H9 (cell line): ENCODE measurements around the gene ARHGEF38. TPM values are rescaled to one million over a fixed set of nuclear protein-coding genes. Genes with fewer than 3 reads are reported as not detected.

Source experiments
- DNase-seq: peaks from one replicate; pipeline ENCODE4 v3.0.0-alpha.2; 2017
- H2AFZ ChIP-seq: one replicate; pipeline ENCODE4 v1.6.1; 2013; ENCODE audit warnings: mild to moderate bottlenecking, low read length, control low read depth, moderate library complexity
- H2AK5ac ChIP-seq: 2 replicates; pipeline ENCODE4 v1.6.1; 2013; ENCODE audit warnings: low read length, control low read depth, mixed read lengths; ENCODE audit not compliant: insufficient read length
- H2BK120ac ChIP-seq: one replicate; pipeline ENCODE4 v1.6.1; 2013; ENCODE audit warnings: low read depth, mild to moderate bottlenecking, low read length, control low read depth, inconsistent platforms; ENCODE audit not compliant: poor library complexity, severe bottlenecking
- H2BK12ac ChIP-seq: 2 replicates; pipeline ENCODE4 v1.6.1; 2013; ENCODE audit warnings: low read length, control low read depth, mixed read lengths, low read depth; ENCODE audit not compliant: insufficient read length
- H2BK15ac ChIP-seq: 2 replicates; pipeline ENCODE4 v1.6.1; 2013; ENCODE audit warnings: low read depth, low read length, control low read depth
- H2BK20ac ChIP-seq: one replicate; pipeline ENCODE4 v1.6.1; 2013; ENCODE audit warnings: low read depth, mild to moderate bottlenecking, low read length, control low read depth, inconsistent platforms; ENCODE audit not compliant: poor library complexity, severe bottlenecking
- H2BK5ac ChIP-seq: 2 replicates; pipeline ENCODE4 v1.6.1; 2013; ENCODE audit warnings: low read length, control low read depth, mixed read lengths; ENCODE audit not compliant: insufficient read length
- H3K14ac ChIP-seq: 2 replicates; pipeline ENCODE4 v1.6.1; 2013; ENCODE audit warnings: low read length, control low read depth; ENCODE audit not compliant: insufficient read depth
- H3K18ac ChIP-seq: 2 replicates; pipeline ENCODE4 v1.6.1; 2013; ENCODE audit warnings: low read depth, mild to moderate bottlenecking, mixed read lengths, low read length, control low read depth; ENCODE audit not compliant: insufficient read length
- H3K23ac ChIP-seq: 2 replicates; pipeline ENCODE4 v1.6.1; 2013; ENCODE audit warnings: low read length, control low read depth, mixed read lengths, low read depth; ENCODE audit not compliant: insufficient read length
- H3K23me2 ChIP-seq: 2 replicates; pipeline ENCODE4 v1.6.1; 2013; ENCODE audit warnings: low read depth, mild to moderate bottlenecking, mixed read lengths, low read length, control low read depth; ENCODE audit not compliant: insufficient read length, poor library complexity, severe bottlenecking
- H3K27ac ChIP-seq: 2 replicates; pipeline ENCODE4 v1.5.1; 2013; ENCODE audit warnings: low read length, control low read depth, mixed read lengths, low read depth; ENCODE audit not compliant: insufficient read length
- H3K27me3 ChIP-seq: 2 replicates; pipeline ENCODE4 v1.6.1; 2013; ENCODE audit warnings: low read length, control low read depth, inconsistent platforms; ENCODE audit not compliant: insufficient read depth
- H3K4ac ChIP-seq: 2 replicates; pipeline ENCODE4 v1.6.1; 2013; ENCODE audit warnings: low read depth, mild to moderate bottlenecking, control low read depth, inconsistent platforms, low read length, moderate library complexity
- H3K4me1 ChIP-seq: 2 replicates; pipeline ENCODE4 v1.6.1; 2013; ENCODE audit warnings: low read length, control low read depth, inconsistent platforms; ENCODE audit not compliant: insufficient read depth
- H3K4me2 ChIP-seq: 2 replicates; pipeline ENCODE4 v1.6.1; 2013; ENCODE audit warnings: low read length, control low read depth, mixed read lengths; ENCODE audit not compliant: insufficient read length, insufficient read depth
- H3K56ac ChIP-seq: 2 replicates; pipeline ENCODE4 v1.6.1; 2013; ENCODE audit warnings: low read depth, mild to moderate bottlenecking, mixed read lengths, low read length, control low read depth; ENCODE audit not compliant: insufficient read length
- H3K79me1 ChIP-seq: 2 replicates; pipeline ENCODE4 v1.6.1; 2013; ENCODE audit warnings: low read depth, mild to moderate bottlenecking, moderate library complexity, low read length, control low read depth, inconsistent platforms; ENCODE audit not compliant: insufficient read depth, poor library complexity, severe bottlenecking
- H3K79me2 ChIP-seq: 2 replicates; pipeline ENCODE4 v1.6.1; 2013; ENCODE audit warnings: low read length, control low read depth, inconsistent platforms; ENCODE audit not compliant: insufficient read depth
- H3K9ac ChIP-seq: 2 replicates; pipeline ENCODE4 v1.6.1; 2013; ENCODE audit warnings: low read length, control low read depth, mixed read lengths; ENCODE audit not compliant: insufficient read length; ENCODE audit errors: extremely low read depth
- H3K9me3 ChIP-seq: one replicate; pipeline ENCODE4 v1.6.1; 2013; ENCODE audit warnings: low read depth, low read length, inconsistent platforms; ENCODE audit not compliant: control insufficient read depth
- H3T11ph ChIP-seq: one replicate; pipeline ENCODE4 v1.6.1; 2013; ENCODE audit warnings: mild to moderate bottlenecking, low read length, control low read depth, inconsistent platforms
- H4K20me1 ChIP-seq: one replicate; pipeline ENCODE4 v1.6.1; 2013; ENCODE audit not compliant: control insufficient read depth, insufficient read length, insufficient read depth
- H4K5ac ChIP-seq: 2 replicates; pipeline ENCODE4 v1.6.1; 2013; ENCODE audit warnings: low read depth, mild to moderate bottlenecking, mixed read lengths, low read length, control low read depth; ENCODE audit not compliant: insufficient read length
- H4K8ac ChIP-seq: replicated peaks from 2 replicates; pipeline ENCODE4 v1.6.1; 2013; ENCODE audit warnings: low read length, control low read depth, mixed read lengths, low read depth; ENCODE audit not compliant: insufficient read length
- H4K91ac ChIP-seq: 2 replicates; pipeline ENCODE4 v1.6.1; 2013; ENCODE audit warnings: low read depth, mild to moderate bottlenecking, moderate library complexity, mixed read lengths, low read length, control low read depth; ENCODE audit not compliant: insufficient read length
- H3K27ac Mint-ChIP-seq, 3 experiments: 2 replicates in 2 of 3; 3 replicates in 1 of 3; pipeline ENCODE4 v1.8.0; 2020 to 2021; ENCODE audit warnings: mixed read lengths in 3 of 3, mild to moderate bottlenecking in 1 of 3, moderate library complexity in 1 of 3
- H3K27me3 Mint-ChIP-seq: 2 replicates; pipeline ENCODE4 v1.8.0; 2021; ENCODE audit warnings: low read depth, mild to moderate bottlenecking, moderate library complexity, mixed read lengths
- H3K36me3 Mint-ChIP-seq, 3 experiments: 2 replicates in 2 of 3; 3 replicates in 1 of 3; pipeline ENCODE4 v1.8.0; 2020 to 2021; ENCODE audit warnings: low read depth in 3 of 3, mixed read lengths in 3 of 3; ENCODE audit not compliant: insufficient read depth in 1 of 3
- H3K4me1 Mint-ChIP-seq, 2 experiments: 2 replicates each; pipeline ENCODE4 v1.8.0; 2020; ENCODE audit warnings: mixed read lengths in 2 of 2
- H3K4me3 Mint-ChIP-seq, 2 experiments: 2 replicates in 1 of 2; 3 replicates in 1 of 2; pipeline ENCODE4 v1.8.0; 2020 to 2021; ENCODE audit warnings: mild to moderate bottlenecking in 2 of 2, mixed read lengths in 2 of 2, moderate library complexity in 1 of 2
- H3K9me3 Mint-ChIP-seq, 2 experiments: 2 replicates in 1 of 2; 3 replicates in 1 of 2; pipeline ENCODE4 v1.8.0; 2020; ENCODE audit warnings: mild to moderate bottlenecking in 2 of 2, mixed read lengths in 2 of 2, moderate library complexity in 1 of 2
- CTCF ChIP-seq: fragments of 200-600 bp; sonication (generic); conservative IDR thresholded peaks from 3 replicates; pipeline ENCODE4 v1.8.0; 2021; ENCODE audit warnings: antibody characterized with exemption, mild to moderate bottlenecking
- WGBS: extraction: QIAGEN DNeasy Blood & Tissue Kit; methylation state at CpG from one replicate; pipeline ENCODE4 v1.1.7; 2013; ENCODE audit warnings: missing lambda C conversion rate, low lambda C conversion rate, mixed read lengths; ENCODE audit not compliant: insufficient read length; ENCODE audit errors: extremely low coverage; 5-methylcytosine and 5-hydroxymethylcytosine counted together
- total RNA-seq: library from RNA; stranded (reverse); gene quantifications from 2 replicates; pipeline ENCODE4 v1.2.1, GENCODE V29; 2021

The ARHGEF38 gene
- total RNA-seq, 1 experiment from 2014 or later = not detected

GRCh38 chr4:105671301-105671700 lies 118.9 kb downstream of the ARHGEF38 start:
- no peaks in the 10 kb centered on the region; a peak in 1 of 7 replicates for H3K36me3 Mint-ChIP-seq
- no CpG with 5 or more reads among the region's 2 CpGs for WGBS
- no peak overlapping the region for H4K8ac ChIP-seq

More at GRCh38 chr4:105671301-105671700, 118.9 kb downstream of the ARHGEF38 start:
- H3K27ac ChIP-seq = no peak overlapping the region
- no peak overlapping the region for H2BK12ac ChIP-seq
- H2BK15ac ChIP-seq = no peak overlapping the region
- no peak overlapping the region for H4K5ac ChIP-seq
- no peak overlapping the region for H4K91ac ChIP-seq
- Mint-ChIP-seq H3K9me3 (no peaks in the 10 kb centered on the region), H3K4me1 (no peaks in the 10 kb centered on the region), H3K27me3 (peaks cover 2% of the 10 kb centered on the region), H3K4me3 (no peak overlapping the region), H3K27ac (no peak overlapping the region)
- H3K18ac ChIP-seq = no peak overlapping the region
- H3K9me3 ChIP-seq = no peaks in the 10 kb centered on the region
- H2BK20ac ChIP-seq = no peak overlapping the region
- no peaks in the 10 kb centered on the region for H4K20me1 ChIP-seq
- H3K9ac ChIP-seq = no peak overlapping the region
- H2AFZ ChIP-seq = no peak overlapping the region
- no peaks in the 10 kb centered on the region for H3K4me1 ChIP-seq
- no peak overlapping the region for H3K23ac ChIP-seq
- H3K4ac ChIP-seq = no peak overlapping the region
- H3K4me2 ChIP-seq = no peak overlapping the region
- no peaks in the 10 kb centered on the region for H3K23me2 ChIP-seq
- no peak for TF ChIP-seq CTCF
- no peak for DNase-seq
- H3K79me2 ChIP-seq = no peaks in the 10 kb centered on the region
- H3T11ph ChIP-seq = no peak overlapping the region
- no peak overlapping the region for H2BK5ac ChIP-seq
- H3K14ac ChIP-seq = no peak overlapping the region
- no peak overlapping the region for H2AK5ac ChIP-seq
- no peaks in the 10 kb centered on the region for H3K79me1 ChIP-seq
- no peak overlapping the region for H3K56ac ChIP-seq
- H2BK120ac ChIP-seq = no peak overlapping the region
- no peaks in the 10 kb centered on the region for H3K27me3 ChIP-seq
